SK-N-SH treated with all-trans-retinoic acid at 6 μM for 48 hours (cell line): ENCODE measurements around the gene KIF4A.
"Not testable (repeated sequence)": the region's sequence is repeated elsewhere in the genome, so short reads cannot be mapped to it uniquely, and the experiment has no call there.

Experiments used
- ATAC-seq: fragments of 200-7000 bp; cut with Tn5 transposase; 3 replicates; pipeline ENCODE4 v1.9.1; 2020; ENCODE audit warnings: mild to moderate bottlenecking, moderate library complexity
- ARNTL ChIP-seq: fragments of 450-650 bp; formaldehyde crosslinking; IDR thresholded peaks from 2 replicates; pipeline ENCODE4 v1.5.0; 2020; ENCODE audit warnings: low read depth, mild to moderate bottlenecking, moderate library complexity, borderline replicate concordance
- BACH2 ChIP-seq: fragments of 250-450 bp; sonication (Bioruptor Pico); IDR thresholded peaks from 2 replicates; pipeline ENCODE4 v1.9.0; 2021; ENCODE audit warnings: mild to moderate bottlenecking, borderline replicate concordance
- CSDC2 ChIP-seq: fragments of 250-450 bp; sonication (Bioruptor Pico); IDR thresholded peaks from 2 replicates; pipeline ENCODE4 v1.5.0; 2020; ENCODE audit warnings: mild to moderate bottlenecking, moderate library complexity
- ESRRG ChIP-seq: fragments of 250-450 bp; sonication (Bioruptor Pico); IDR thresholded peaks from 2 replicates; pipeline ENCODE4 v1.6.1; 2021; ENCODE audit warnings: mild to moderate bottlenecking
- GLIS3 ChIP-seq: fragments of 250-450 bp; sonication (Bioruptor Pico); IDR thresholded peaks from 2 replicates; pipeline ENCODE4 v1.5.0; 2020; ENCODE audit warnings: mild to moderate bottlenecking, moderate library complexity
- ISL1 ChIP-seq: fragments of 250-450 bp; sonication (Bioruptor Pico); IDR thresholded peaks from 2 replicates; pipeline ENCODE4 v2.1.2; 2022; ENCODE audit warnings: mild to moderate bottlenecking, moderate library complexity
- OSR1 ChIP-seq: fragments of 250-450 bp; sonication (Bioruptor Pico); IDR thresholded peaks from 2 replicates; pipeline ENCODE4 v1.8.0; 2022; ENCODE audit warnings: moderate library complexity, mild to moderate bottlenecking, inconsistent platforms
- PATZ1 ChIP-seq: fragments of 250-450 bp; sonication (Bioruptor Pico); IDR thresholded peaks from 2 replicates; pipeline ENCODE4 v1.8.0; 2020; ENCODE audit warnings: mild to moderate bottlenecking, moderate library complexity, borderline replicate concordance
- POU6F1 ChIP-seq: fragments of 250-450 bp; sonication (Bioruptor Pico); IDR thresholded peaks from 2 replicates; pipeline ENCODE4 v1.8.0; 2021; ENCODE audit warnings: low read depth, mild to moderate bottlenecking, moderate library complexity, borderline replicate concordance
- PPARA ChIP-seq: fragments of 250-450 bp; sonication (Bioruptor Pico); IDR thresholded peaks from 2 replicates; pipeline ENCODE4 v1.5.0; 2020; ENCODE audit warnings: mild to moderate bottlenecking, borderline replicate concordance
- RARB ChIP-seq: fragments of 250-450 bp; sonication (Bioruptor Pico); IDR thresholded peaks from 2 replicates; pipeline ENCODE4 v1.8.0; 2021; ENCODE audit warnings: mild to moderate bottlenecking, moderate library complexity
- SNAI2 ChIP-seq: fragments of 250-450 bp; sonication (Bioruptor Pico); IDR thresholded peaks from 2 replicates; pipeline ENCODE4 v1.5.0; 2020; ENCODE audit warnings: mild to moderate bottlenecking, moderate library complexity
- TCF4 ChIP-seq: fragments of 250-450 bp; sonication (Bioruptor Pico); IDR thresholded peaks from 2 replicates; pipeline ENCODE4 v1.8.0; 2021; ENCODE audit warnings: mild to moderate bottlenecking, moderate library complexity, borderline replicate concordance
- TOX ChIP-seq: fragments of 250-450 bp; sonication (Bioruptor Pico); IDR thresholded peaks from 2 replicates; pipeline ENCODE4 v1.8.0; 2021; ENCODE audit warnings: mild to moderate bottlenecking, moderate library complexity, borderline replicate concordance
- TSHZ2 ChIP-seq: fragments of 250-450 bp; sonication (Bioruptor Pico); IDR thresholded peaks from 2 replicates; pipeline ENCODE4 v1.5.0; 2020; ENCODE audit warnings: mild to moderate bottlenecking, moderate library complexity
- ZC3H10 ChIP-seq: fragments of 250-450 bp; sonication (Bioruptor Pico); IDR thresholded peaks from 2 replicates; pipeline ENCODE4 v1.5.1; 2021; ENCODE audit warnings: mild to moderate bottlenecking, moderate library complexity
- ZFP3 ChIP-seq: fragments of 250-450 bp; sonication (Bioruptor Pico); IDR thresholded peaks from 2 replicates; pipeline ENCODE4 v1.5.0; 2020; ENCODE audit warnings: mild to moderate bottlenecking, moderate library complexity
- ZFP30 ChIP-seq: fragments of 450-650 bp; formaldehyde crosslinking; IDR thresholded peaks from 2 replicates; pipeline ENCODE4 v1.5.0; 2022; ENCODE audit warnings: mild to moderate bottlenecking, moderate library complexity
- ZNF565 ChIP-seq: fragments of 450-650 bp; formaldehyde crosslinking; conservative IDR thresholded peaks from 2 replicates; pipeline ENCODE4 v1.5.0; 2020; ENCODE audit warnings: low read depth, mild to moderate bottlenecking, moderate library complexity
- ZNF70 ChIP-seq: fragments of 450-650 bp; formaldehyde crosslinking; IDR thresholded peaks from 2 replicates; pipeline ENCODE4 v1.5.0; 2020; ENCODE audit warnings: mild to moderate bottlenecking, moderate library complexity
- ZNF8 ChIP-seq: fragments of 450-650 bp; formaldehyde crosslinking; IDR thresholded peaks from 2 replicates; pipeline ENCODE4 v1.5.0; 2020; ENCODE audit warnings: mild to moderate bottlenecking, moderate library complexity
- TF ChIP-seq, protein P1 (sequence below): fragments of 250-450 bp; sonication (Bioruptor Pico); IDR thresholded peaks from 2 replicates; pipeline ENCODE4 v1.5.1; 2021; ENCODE audit warnings: mild to moderate bottlenecking, moderate library complexity

The KIF4A gene

GRCh38 chrX:70241501-70241900, 48.4 kb upstream of the KIF4A start:
- ATAC-seq: no peak
- no peak for TF ChIP-seq ISL1 (CRISPR knock-in tag)
- no peak for TF ChIP-seq ZFP3 (CRISPR knock-in tag)
- TF ChIP-seq CSDC2 (CRISPR knock-in tag): no peak
- TF ChIP-seq POU6F1: no peak
- TF ChIP-seq RARB (CRISPR knock-in tag): no peak

DNA sequence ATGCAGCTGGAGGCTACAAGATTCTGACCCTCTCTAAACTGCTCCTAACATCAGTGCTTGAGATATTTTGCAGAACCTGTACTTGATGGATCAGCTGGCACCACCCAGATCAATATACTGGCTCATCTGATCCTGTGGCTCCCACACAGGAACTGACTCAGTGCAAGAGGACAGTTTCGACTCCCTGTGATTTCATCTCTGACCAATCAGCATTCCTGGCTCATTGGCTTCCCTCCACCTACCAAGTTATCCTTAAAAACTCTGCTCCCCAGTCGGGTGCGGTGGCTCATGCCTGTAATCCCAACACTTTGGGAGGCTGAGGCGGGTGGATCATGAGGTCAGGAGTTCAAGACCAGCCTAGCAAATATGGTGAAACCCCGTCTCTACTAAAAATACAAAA, 46.3 kb upstream of the KIF4A start:
- ATAC-seq: not testable (repeated sequence)

DNA sequence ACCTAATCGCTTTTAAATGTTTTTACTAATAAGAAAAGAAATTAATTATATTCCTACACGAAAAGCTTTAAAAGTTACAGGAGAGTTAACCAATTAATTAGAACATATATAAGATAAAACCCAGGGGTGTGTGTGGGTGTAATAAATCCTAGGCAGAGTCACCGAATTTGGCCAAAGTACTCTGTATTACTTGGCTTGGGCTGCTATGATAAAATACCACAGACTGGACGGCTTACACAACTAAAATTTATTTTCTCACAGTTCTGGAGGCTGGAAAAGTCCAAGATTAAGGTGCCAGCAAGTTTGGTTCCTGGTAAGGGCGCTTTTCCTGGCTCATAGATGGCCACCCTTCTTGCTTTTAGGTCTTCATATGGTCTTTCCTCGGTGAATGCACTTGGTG, 45.0 kb upstream of the KIF4A start:
- no peak for ATAC-seq
- TF ChIP-seq ARNTL (CRISPR knock-in tag) (no peak), PPARA (CRISPR knock-in tag) (no peak), ZNF70 (CRISPR knock-in tag) (no peak), GLIS3 (CRISPR knock-in tag) (no peak), SNAI2 (CRISPR knock-in tag) (no peak), TOX (CRISPR knock-in tag) (no peak), BACH2 (CRISPR knock-in tag) (no peak), ZC3H10 (CRISPR knock-in tag) (no peak), ESRRG (CRISPR knock-in tag) (no peak), ZNF565 (no peak), ISL1 (CRISPR knock-in tag) (no peak), POU6F1 (no peak), ZNF8 (CRISPR knock-in tag) (no peak), RARB (CRISPR knock-in tag) (no peak), OSR1 (CRISPR knock-in tag) (no peak), PATZ1 (CRISPR knock-in tag) (no peak)
- TF ChIP-seq, protein P1, sequence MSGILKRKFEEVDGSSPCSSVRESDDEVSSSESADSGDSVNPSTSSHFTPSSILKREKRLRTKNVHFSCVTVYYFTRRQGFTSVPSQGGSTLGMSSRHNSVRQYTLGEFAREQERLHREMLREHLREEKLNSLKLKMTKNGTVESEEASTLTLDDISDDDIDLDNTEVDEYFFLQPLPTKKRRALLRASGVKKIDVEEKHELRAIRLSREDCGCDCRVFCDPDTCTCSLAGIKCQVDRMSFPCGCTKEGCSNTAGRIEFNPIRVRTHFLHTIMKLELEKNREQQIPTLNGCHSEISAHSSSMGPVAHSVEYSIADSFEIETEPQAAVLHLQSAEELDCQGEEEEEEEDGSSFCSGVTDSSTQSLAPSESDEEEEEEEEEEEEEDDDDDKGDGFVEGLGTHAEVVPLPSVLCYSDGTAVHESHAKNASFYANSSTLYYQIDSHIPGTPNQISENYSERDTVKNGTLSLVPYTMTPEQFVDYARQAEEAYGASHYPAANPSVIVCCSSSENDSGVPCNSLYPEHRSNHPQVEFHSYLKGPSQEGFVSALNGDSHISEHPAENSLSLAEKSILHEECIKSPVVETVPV (CRISPR knock-in tag): no peak

DNA sequence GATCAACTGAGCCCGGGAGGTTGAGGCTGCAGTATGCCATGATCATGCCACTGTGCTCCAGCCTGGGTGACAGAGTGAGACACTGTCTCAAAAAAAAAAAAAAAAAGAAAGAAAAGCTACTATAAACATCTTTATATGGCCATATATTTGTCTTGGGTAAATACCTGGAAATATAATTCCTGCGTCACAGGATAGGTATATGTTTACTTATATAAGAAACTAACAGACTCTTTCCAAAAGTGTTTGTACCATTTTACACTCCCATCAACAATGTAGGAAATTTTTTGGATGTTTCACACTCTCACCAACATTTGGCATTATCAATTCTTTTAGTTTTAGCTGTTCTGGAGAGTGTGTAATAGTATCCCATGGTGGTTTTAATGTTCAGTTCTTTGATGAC, 42.7 kb upstream of the KIF4A start:
- no peak for ATAC-seq
- no peak for TF ChIP-seq ZC3H10 (CRISPR knock-in tag)
- no peak for TF ChIP-seq OSR1 (CRISPR knock-in tag)
- TF ChIP-seq, protein P1 (CRISPR knock-in tag): no peak
- no peak for TF ChIP-seq ARNTL (CRISPR knock-in tag)
- no peak for TF ChIP-seq TCF4
- no peak for TF ChIP-seq POU6F1
- no peak for TF ChIP-seq PPARA (CRISPR knock-in tag)
- TF ChIP-seq ZFP30 (CRISPR knock-in tag): no peak
- no peak for TF ChIP-seq TSHZ2 (CRISPR knock-in tag)
- no peak for TF ChIP-seq PATZ1 (CRISPR knock-in tag)
- TF ChIP-seq ZFP3 (CRISPR knock-in tag): no peak
- TF ChIP-seq GLIS3 (CRISPR knock-in tag): no peak
- no peak for TF ChIP-seq ISL1 (CRISPR knock-in tag)
